ENCODE data around the gene MYRF.
A peak's percentile ranks its signal among the peaks of the same experiment; 100 is the strongest.

MYRF gene

DNA sequence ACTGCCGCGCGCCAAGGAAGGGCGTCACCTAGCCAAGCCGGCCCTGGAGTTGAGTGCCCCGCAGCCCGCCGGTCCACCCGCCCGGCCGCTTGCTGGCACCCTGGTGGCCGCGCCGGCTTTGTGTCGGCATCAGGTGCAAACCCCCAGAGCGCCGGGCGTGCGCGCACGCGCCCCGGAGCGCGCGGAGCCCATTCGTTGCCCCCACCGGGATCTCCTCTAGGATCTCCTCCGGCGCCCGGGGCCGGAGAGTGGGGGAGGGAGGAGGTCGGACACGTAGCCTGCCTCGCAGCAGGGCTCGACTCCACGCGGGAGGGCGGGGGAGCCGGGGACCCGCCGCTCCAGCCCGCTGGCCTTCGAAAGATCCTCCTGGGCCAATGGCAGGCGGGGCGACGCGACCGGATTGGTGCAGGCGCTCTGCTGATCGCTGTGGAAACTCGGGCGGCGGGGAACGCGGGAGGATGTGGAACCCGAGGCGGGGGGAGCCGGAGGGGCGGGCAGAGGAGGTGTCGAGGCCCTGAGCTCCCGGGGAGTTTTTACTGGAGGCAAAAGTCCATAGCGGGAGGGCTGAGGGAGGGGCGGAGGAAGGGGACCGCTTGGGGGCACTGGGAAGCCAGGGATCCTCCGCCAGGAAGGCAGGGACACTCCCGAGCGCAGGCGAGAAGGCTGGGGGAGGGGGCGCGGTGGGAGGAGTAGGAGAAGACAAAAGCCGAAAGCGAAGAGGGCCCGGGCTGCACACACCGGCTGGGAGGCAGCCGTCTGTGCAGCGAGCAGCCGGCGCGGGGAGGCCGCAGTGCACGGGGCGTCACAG lies 75.3 kb downstream of the MYRF start, which contains the start of gene FADS2:
Gene FADS2 (plus strand): TSS at position 730 of the 808 bp plus-strand sequence. CDS start 91 bp downstream, outside the sequence.
- no peak for TF ChIP-seq CTCF (conservative IDR thresholded peaks at IDR 0.05)
- H3K27ac ChIP-seq: peak within 1 kb of the TSS; percentile 69

DNA sequence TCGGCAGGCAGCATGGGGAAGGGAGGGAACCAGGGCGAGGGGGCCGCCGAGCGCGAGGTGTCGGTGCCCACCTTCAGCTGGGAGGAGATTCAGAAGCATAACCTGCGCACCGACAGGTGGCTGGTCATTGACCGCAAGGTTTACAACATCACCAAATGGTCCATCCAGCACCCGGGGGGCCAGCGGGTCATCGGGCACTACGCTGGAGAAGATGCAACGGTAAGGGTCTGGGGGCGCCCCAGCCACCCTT lies 75.9 kb downstream of the MYRF start:
- no peak for TF ChIP-seq CTCF (conservative IDR thresholded peaks at IDR 0.05)
- peak overlapping the region; percentile 69; the same call in 1 of the 2 replicates for H3K27ac ChIP-seq

DNA sequence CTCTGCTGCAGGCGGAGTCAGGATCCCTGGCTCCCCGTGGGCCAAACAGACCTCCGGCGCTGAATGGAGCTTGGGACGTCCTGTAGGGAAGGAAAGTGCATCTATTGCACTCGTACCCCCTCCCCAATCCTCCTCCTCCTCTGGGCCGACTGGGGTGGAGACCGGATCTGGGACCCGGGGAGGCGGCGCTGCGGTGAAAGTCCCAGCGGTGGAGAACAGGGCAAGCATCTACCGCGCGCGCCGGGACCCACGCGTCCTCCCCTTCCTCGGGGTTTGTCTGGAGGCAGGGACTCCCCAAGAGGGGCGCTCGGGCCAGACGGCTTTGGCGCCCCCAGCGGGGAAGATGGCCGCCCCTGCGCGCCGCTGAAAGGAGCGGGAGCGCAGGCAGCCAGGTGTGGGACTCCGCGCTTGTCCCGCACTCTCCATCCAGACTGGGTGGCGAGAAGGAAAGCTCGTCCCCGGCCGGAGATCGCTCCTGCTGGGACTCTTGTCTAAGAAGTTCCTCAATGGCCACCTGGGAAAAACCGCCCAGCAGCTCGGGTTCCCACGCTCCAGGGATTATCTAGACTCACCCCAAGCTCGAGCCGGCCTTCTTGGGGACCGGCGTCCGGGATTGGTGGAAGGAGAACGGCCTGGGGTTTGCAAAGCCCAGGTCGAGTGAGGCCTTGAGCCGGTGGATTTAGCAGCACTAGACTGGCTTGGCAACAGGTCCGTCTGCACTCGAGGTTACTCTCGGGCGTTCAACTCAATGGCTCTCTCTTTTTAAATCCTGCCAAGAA lies 76.4 kb downstream of the MYRF start:
- peak overlapping the region; percentile 69 for H3K27ac ChIP-seq

DNA sequence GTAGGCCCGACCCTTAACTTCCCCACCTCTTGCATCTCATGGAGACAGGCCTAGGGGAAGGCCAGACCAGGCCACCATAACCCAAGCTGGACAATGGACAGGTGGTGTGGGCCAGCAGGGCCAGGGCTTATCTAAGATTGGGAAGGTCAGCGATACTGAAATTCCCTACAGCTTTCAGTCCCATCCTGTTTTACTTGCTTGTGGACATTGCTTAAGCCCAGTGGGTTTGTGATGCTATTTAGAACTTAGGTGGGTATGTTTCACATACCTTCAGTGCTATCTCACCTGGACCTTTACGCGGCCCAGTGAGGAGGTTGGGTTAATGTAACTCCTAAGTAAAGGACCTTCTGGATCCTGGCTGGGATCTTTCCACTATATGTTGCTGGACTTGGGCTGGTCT lies 77.4 kb downstream of the MYRF start:
- H3K27ac ChIP-seq: peak overlapping the region; percentile 69

More for the DNA sequence above, 76.4 kb downstream of the MYRF start:
- no peak for TF ChIP-seq CTCF (conservative IDR thresholded peaks at IDR 0.05)

DNA sequence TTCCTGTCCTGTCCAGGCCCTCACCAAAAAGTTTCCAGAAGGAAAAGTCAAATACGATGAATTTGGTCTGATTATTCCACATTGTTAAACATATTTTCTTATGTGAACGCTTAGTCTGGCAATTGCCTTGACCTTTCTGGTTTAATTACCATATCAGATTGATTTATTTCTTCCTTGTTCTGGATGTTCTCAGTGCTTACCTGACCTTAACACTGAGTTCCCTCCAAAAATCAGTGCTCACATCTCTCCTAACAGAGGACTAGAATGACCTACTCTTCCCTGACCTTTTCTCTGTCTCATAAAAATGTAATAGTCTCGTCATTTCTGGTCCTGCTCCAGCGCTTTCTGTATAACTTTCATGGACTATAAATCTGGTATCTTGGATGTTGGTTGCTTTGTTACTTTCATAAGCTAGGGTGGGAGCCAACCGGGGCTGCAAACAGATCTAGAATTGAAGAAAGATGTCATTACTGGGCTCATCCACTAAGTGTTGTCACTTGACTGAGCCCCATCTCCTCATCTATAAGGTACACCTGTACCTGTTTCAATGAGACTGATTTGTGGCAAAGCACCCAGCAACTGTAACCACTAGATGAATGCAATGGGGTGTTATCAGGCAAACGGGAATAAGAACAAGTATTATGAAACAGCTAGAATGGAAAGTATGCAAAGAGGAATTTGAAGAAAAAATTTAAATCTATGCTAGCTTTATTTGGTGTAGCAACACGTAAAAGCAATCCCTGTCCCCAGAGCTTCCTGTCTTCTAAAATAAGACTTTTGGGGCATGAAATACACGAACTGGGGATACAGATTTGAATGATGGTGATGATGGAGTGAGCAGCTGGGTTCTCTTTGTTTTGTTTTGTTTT lies 78.0 kb downstream of the MYRF start:
- TF ChIP-seq CTCF (conservative IDR thresholded peaks at IDR 0.05): no peak
- H3K27ac ChIP-seq: peak overlapping the region; percentile 69

More for the DNA sequence above, 77.4 kb downstream of the MYRF start:
- no peak for TF ChIP-seq CTCF (conservative IDR thresholded peaks at IDR 0.05)

DNA sequence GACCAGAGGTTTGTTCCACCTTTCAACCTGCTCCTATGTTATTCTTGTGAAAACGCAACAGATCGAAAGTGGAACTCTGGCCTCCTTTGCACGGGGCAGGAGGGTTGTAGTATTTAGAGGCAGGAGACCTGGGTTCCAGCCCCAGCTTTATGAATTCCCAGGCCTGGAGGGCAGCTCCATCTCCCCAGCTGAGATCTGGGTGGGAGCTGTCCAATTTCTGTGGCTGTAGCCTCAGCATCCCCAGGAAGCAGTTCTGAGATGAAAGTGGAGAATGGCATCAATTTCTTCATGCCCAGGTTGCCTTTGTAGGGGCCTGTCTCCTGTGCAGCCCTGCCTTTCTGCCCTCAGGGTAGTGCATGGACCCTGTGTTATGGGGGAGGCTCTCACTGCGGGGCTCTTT lies 79.8 kb downstream of the MYRF start:
- no peak for TF ChIP-seq CTCF (conservative IDR thresholded peaks at IDR 0.05)
- peak overlapping the region; percentile 74 for H3K27ac ChIP-seq

DNA sequence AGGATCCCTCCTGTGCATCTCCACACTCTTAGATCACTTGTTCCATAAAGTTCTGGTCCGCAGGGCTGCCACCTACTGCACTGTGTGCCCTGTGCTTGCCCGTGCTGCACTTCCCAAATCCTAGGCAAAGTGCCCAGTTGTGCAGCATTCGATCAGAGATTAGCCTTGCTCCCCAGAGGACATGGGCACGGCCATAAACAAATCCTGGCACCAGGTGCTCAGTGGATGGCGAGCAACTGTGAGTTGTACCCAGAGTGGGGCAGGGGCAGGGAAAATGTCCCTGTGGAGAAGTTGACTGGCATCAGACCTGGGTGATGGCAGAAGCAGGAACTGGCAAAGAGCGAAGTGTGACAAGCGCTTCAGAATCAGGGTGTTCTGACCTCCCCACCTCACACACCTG lies 80.3 kb downstream of the MYRF start:
- H3K27ac ChIP-seq: peak overlapping the region; percentile 74
- no peak; the same call in 1 of the 2 replicates for TF ChIP-seq CTCF (conservative IDR thresholded peaks at IDR 0.05)

Data from VCaP (cell line).